Measurements from ENCODE around the gene CKAP2L.

DNA sequence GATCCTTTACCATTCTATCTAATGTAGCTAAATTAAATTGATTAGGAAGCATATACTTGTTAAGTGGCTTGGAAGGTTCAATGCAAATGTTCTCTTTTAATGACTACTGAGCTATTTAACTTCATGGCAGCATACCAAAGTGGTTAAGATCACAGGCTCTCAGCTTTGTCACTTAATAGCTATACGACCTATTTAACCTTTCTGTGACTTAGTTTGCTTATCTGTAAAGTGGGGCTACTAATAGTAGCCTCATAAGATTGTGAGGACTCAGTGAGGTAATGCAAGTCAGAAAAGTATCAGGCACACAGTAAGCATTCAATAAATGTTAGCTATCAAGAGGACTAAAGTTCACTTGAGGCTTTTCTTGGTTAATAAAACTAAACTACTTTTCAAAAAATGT is 4.3 kb downstream of the CKAP2L start:
- TF ChIP-seq GATA2 (IDR thresholded peaks at IDR 0.05; ENCODE audit: low read depth, low read length) = no peak
- TF ChIP-seq GATA3 (IDR thresholded peaks at IDR 0.05; ENCODE audit: low read depth, low read length) = no peak
